GM21723 (cell line): ENCODE results near the gene JOSD2.

Experiments used
- ATAC-seq: cut with Tn5 transposase; IDR thresholded peaks from one replicate; pipeline ENCODE4 v1.9.1; 2021; ENCODE audit warnings: mild to moderate bottlenecking, moderate library complexity; ENCODE audit not compliant: unreplicated experiment

Gene JOSD2

GRCh38 chr19:50457300-50457699 is 53.7 kb downstream of the JOSD2 start:
- ATAC-seq: no peak
